Heart left ventricle (tissue), 13 donors: ENCODE data around the gene NRTN.

ENCODE experiments used
- POLR2A ChIP-seq, 2 donors: fragments of 450-650 bp; IDR thresholded peaks; one replicate each; pipeline ENCODE4 v1.6.1; 2017; ENCODE audit warnings: antibody characterized with exemption in 2 of 2, mild to moderate bottlenecking in 2 of 2, moderate library complexity in 2 of 2
- TF ChIP-seq, protein P1 (sequence below), 12 donors: fragments of 200-600 bp; sonication (generic) in 4 of 12; IDR thresholded peaks; one replicate each; pipeline versions ENCODE4 v1.5.0 to v1.8.0; 2018 to 2022; ENCODE audit warnings: antibody characterized with exemption in 12 of 12, mild to moderate bottlenecking in 5 of 12
- donor health status: ischemic (EF 13 %, LVEDD 7.1; RV severe dilation, severe dysfunction).
- donor health status: DM: no; HTN: yes; CAD: no.
- donor health status: DM: no; HTN: no; CAD: no.
- donor health status: ischemic (EF 25% LVEDD 6.9; RV normal size, moderate dysfunction).
- donor health status: ischemic (EF 25% LVEDD 5.7; RV mildly dilated, moderate dysfunction).
- donor health status: ischemic (EF 35%, LVEDD 5.7; RV mildly dilated, moderate dysfunction).
- donor health status: nonischemic (EF 11% LVEDD 7.7; RV severe dilation, severe dysfunction).
- donor health status: DM: yes; HTN: yes; CAD: no.
- donor health status: PGD.
- donor health status: ischemic (EF 29% LVEDD 5.4; RV normal size, mild dysfunction).
- donor health status: nonischemic (EF 23%, LVEDD 6.1; RV moderate dilation, normal function).

DNA sequence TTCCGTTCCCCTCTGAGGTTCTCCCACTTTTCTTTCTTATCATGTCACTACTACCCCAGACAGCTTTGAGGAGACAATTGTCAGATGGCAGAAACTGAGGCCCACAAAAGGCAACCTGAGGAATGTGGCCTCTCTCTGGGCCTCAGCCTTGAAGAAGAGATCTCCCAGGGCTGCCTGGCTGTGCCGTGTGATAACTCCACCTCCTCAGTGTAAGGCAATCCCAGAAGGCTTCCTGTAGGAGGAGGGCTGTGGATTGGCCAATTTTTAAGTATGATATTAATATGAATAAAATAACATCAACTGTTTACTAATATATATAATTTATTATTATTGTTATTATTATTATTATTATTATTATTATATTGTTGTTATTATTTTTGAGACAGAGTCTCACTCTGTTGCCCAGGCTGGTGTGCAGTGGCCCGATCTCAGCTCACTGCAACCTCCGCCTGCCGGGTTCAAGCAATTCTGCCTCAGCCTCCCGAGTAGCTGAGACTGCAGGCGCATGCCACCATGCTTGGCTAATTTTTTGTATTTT lies 9.4 kb upstream of the NRTN start:
- TF ChIP-seq, protein P1, sequence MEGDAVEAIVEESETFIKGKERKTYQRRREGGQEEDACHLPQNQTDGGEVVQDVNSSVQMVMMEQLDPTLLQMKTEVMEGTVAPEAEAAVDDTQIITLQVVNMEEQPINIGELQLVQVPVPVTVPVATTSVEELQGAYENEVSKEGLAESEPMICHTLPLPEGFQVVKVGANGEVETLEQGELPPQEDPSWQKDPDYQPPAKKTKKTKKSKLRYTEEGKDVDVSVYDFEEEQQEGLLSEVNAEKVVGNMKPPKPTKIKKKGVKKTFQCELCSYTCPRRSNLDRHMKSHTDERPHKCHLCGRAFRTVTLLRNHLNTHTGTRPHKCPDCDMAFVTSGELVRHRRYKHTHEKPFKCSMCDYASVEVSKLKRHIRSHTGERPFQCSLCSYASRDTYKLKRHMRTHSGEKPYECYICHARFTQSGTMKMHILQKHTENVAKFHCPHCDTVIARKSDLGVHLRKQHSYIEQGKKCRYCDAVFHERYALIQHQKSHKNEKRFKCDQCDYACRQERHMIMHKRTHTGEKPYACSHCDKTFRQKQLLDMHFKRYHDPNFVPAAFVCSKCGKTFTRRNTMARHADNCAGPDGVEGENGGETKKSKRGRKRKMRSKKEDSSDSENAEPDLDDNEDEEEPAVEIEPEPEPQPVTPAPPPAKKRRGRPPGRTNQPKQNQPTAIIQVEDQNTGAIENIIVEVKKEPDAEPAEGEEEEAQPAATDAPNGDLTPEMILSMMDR (IDR thresholded peaks at IDR 0.05) = no peak
- TF ChIP-seq POLR2A (IDR thresholded peaks at IDR 0.05) = no peak
